Astrocyte (in vitro differentiated cells and primary cell): ENCODE results near the gene RBM17.

Experiments
- CTCF ChIP-seq: IDR thresholded peaks from 2 replicates; pipeline ENCODE4 v1.5.1; 2011; ENCODE audit warnings: low read depth, mild to moderate bottlenecking, inconsistent platforms, low read length, moderate library complexity; ENCODE audit not compliant: insufficient read depth
- EZH2 ChIP-seq: IDR thresholded peaks from 2 replicates; pipeline ENCODE4 v1.6.1; 2012; ENCODE audit warnings: mild to moderate bottlenecking, low read length, inconsistent platforms; ENCODE audit not compliant: insufficient read depth

DNA sequence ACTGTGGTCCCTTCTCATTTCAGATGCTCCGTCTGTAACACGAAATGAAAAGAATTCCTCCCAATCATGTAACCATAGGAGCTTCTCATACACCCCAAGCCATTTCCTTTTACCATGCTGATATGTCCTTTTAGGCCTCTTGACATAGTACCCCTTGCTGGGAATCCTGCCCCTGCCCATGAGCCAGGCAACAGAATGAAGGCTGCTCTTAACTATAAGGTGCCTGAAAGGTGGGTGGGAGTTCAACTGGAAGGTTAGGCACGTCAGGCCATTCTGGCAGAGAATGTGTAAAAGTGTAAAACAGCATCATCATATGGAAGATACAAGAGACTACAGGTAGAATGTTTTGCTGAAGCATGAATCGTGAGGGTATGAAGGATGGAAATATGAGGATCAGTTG, 49.1 kb upstream of the RBM17 start:
- TF ChIP-seq EZH2 (no peak), CTCF (no peak)
